Activated T-helper 17 cell treated with anti-CD3 and anti-CD28 coated beads, Interleukin-2, amount 50 U/mL, for 72 hours (primary cell): ENCODE results near the gene ARMCX6. TPM values are rescaled to one million over a fixed set of nuclear protein-coding genes. Genes with fewer than 3 reads are reported as not detected.
"Not testable (repeated sequence)": the region's sequence is repeated elsewhere in the genome, so short reads cannot be mapped to it uniquely, and the experiment has no call there.

ENCODE experiments used
- ATAC-seq: fragments of 150-1000 bp; cut with Tn5 transposase; replicated peaks from 2 replicates; pipeline ENCODE4 v1.10.0; 2021; ENCODE audit warnings: mild to moderate bottlenecking, moderate library complexity
- H3K27ac Mint-ChIP-seq: one replicate; pipeline ENCODE4 v1.8.0; 2022; ENCODE audit warnings: mixed read lengths
- H3K27me3 Mint-ChIP-seq: one replicate; pipeline ENCODE4 v1.8.0; 2022; ENCODE audit warnings: mixed read lengths
- H3K36me3 Mint-ChIP-seq: one replicate; pipeline ENCODE4 v1.8.0; 2022; ENCODE audit warnings: low read depth, mild to moderate bottlenecking, mixed read lengths
- H3K4me1 Mint-ChIP-seq: one replicate; pipeline ENCODE4 v1.8.0; 2022; ENCODE audit warnings: mixed read lengths
- H3K4me3 Mint-ChIP-seq: one replicate; pipeline ENCODE4 v1.8.0; 2022; ENCODE audit warnings: mild to moderate bottlenecking, mixed read lengths
- H3K9me3 Mint-ChIP-seq: one replicate; pipeline ENCODE4 v1.8.0; 2022; ENCODE audit warnings: mixed read lengths
- total RNA-seq, 2 donors: library from RNA; stranded (reverse); gene quantifications; one replicate each; pipeline ENCODE4 v1.2.3, GENCODE V29; 2022

Gene ARMCX6
- 10 to 100 TPM; 38.4 to 40.5 TPM for total RNA-seq

- peak within 1 kb of the TSS; percentile 83 for H3K27ac Mint-ChIP-seq
- H3K4me1 Mint-ChIP-seq: peaks cover 10% of the 10 kb centered on the region
- peaks cover 22% of the 10 kb centered on the region for H3K36me3 Mint-ChIP-seq
- ATAC-seq: peak; percentile 83
- no peaks in the 10 kb centered on the region for H3K27me3 Mint-ChIP-seq
- H3K9me3 Mint-ChIP-seq: no peaks in the 10 kb centered on the region
- peak within 1 kb of the TSS; percentile 85 for H3K4me3 Mint-ChIP-seq
These were observed at the start of gene ARMCX6 for GRCh38 chrX:101617211-101618191. ARMCX6 (minus strand) TSS chrX:101618000; CDS start chrX:101616620, 1,380 bp downstream.

GRCh38 chrX:101659601-101660063, 41.8 kb upstream of the ARMCX6 start, which contains the start of gene ARMCX2:
ARMCX2 (minus strand) TSS chrX:101659850; CDS start chrX:101657588, 2,262 bp downstream.
- H3K4me1 Mint-ChIP-seq: no peaks in the 10 kb centered on the region
- peak within 1 kb of the TSS; percentile 71 for H3K27ac Mint-ChIP-seq
- peak within 1 kb of the TSS; percentile 83 for H3K4me3 Mint-ChIP-seq
- no peaks in the 10 kb centered on the region for H3K27me3 Mint-ChIP-seq
- no peaks in the 10 kb centered on the region for H3K9me3 Mint-ChIP-seq
- no peak for ATAC-seq
- no peaks in the 10 kb centered on the region for H3K36me3 Mint-ChIP-seq

- Mint-ChIP-seq H3K36me3 (no peaks in the 10 kb centered on the region), H3K27me3 (no peaks in the 10 kb centered on the region)
These were observed 41.1 kb upstream of the ARMCX6 start for GRCh38 chrX:101658661-101659491.

GRCh38 chrX:101657495-101657894, 39.7 kb upstream of the ARMCX6 start:
- Mint-ChIP-seq H3K4me1 (no peaks in the 10 kb centered on the region), H3K27ac (no peak overlapping the region)

More at GRCh38 chrX:101658661-101659491, 41.1 kb upstream of the ARMCX6 start:
- no peaks in the 10 kb centered on the region for H3K4me1 Mint-ChIP-seq
- peak; percentile 97 for ATAC-seq
- peak overlapping the region; percentile 83 for H3K4me3 Mint-ChIP-seq
- H3K27ac Mint-ChIP-seq: peak overlapping the region; percentile 71
- no peaks in the 10 kb centered on the region for H3K9me3 Mint-ChIP-seq

GRCh38 chrX:101656817-101657216, 39.0 kb upstream of the ARMCX6 start:
- no peaks in the 10 kb centered on the region for H3K4me1 Mint-ChIP-seq
- no peak overlapping the region for H3K27ac Mint-ChIP-seq
- H3K36me3 Mint-ChIP-seq: no peaks in the 10 kb centered on the region
- no peaks in the 10 kb centered on the region for H3K9me3 Mint-ChIP-seq
- H3K27me3 Mint-ChIP-seq: no peaks in the 10 kb centered on the region
- ATAC-seq: no peak
- no peak overlapping the region for H3K4me3 Mint-ChIP-seq

More at GRCh38 chrX:101657495-101657894, 39.7 kb upstream of the ARMCX6 start:
- Mint-ChIP-seq H3K9me3 (no peaks in the 10 kb centered on the region), H3K4me3 (peak overlapping the region; percentile 83), H3K27me3 (no peaks in the 10 kb centered on the region), H3K36me3 (no peaks in the 10 kb centered on the region)
- no peak for ATAC-seq

GRCh38 chrX:101655534-101655933, 37.7 kb upstream of the ARMCX6 start:
- ATAC-seq: no peak
- Mint-ChIP-seq H3K27ac (no peak overlapping the region), H3K36me3 (no peaks in the 10 kb centered on the region), H3K4me3 (peak overlapping the region; percentile 30), H3K4me1 (no peaks in the 10 kb centered on the region), H3K27me3 (no peaks in the 10 kb centered on the region), H3K9me3 (no peaks in the 10 kb centered on the region)

GRCh38 chrX:101647716-101648115, 29.9 kb upstream of the ARMCX6 start:
- not testable (repeated sequence) for H3K4me3 Mint-ChIP-seq, H3K27me3 Mint-ChIP-seq, H3K27ac Mint-ChIP-seq, ATAC-seq, H3K4me1 Mint-ChIP-seq, H3K36me3 Mint-ChIP-seq, H3K9me3 Mint-ChIP-seq

- Mint-ChIP-seq H3K27ac (no peak overlapping the region), H3K4me1 (peaks cover 4% of the 10 kb centered on the region), H3K4me3 (no peak overlapping the region), H3K27me3 (no peaks in the 10 kb centered on the region), H3K36me3 (no peaks in the 10 kb centered on the region), H3K9me3 (no peaks in the 10 kb centered on the region)
- no peak for ATAC-seq
These were observed 24.3 kb upstream of the ARMCX6 start for GRCh38 chrX:101642093-101642492.

- no peak overlapping the region for H3K27ac Mint-ChIP-seq
- no peaks in the 10 kb centered on the region for H3K27me3 Mint-ChIP-seq
- H3K36me3 Mint-ChIP-seq: peaks cover 8% of the 10 kb centered on the region
- ATAC-seq: no peak
- peaks cover 4% of the 10 kb centered on the region for H3K4me1 Mint-ChIP-seq
- no peak overlapping the region for H3K4me3 Mint-ChIP-seq
- H3K9me3 Mint-ChIP-seq: no peaks in the 10 kb centered on the region
These were observed 21.8 kb upstream of the ARMCX6 start for GRCh38 chrX:101639583-101639982.

- H3K27me3 Mint-ChIP-seq: no peaks in the 10 kb centered on the region
- H3K4me3 Mint-ChIP-seq: peak overlapping the region; percentile 85
- no peaks in the 10 kb centered on the region for H3K9me3 Mint-ChIP-seq
- peaks cover 17% of the 10 kb centered on the region for H3K4me1 Mint-ChIP-seq
- no peak for ATAC-seq
- H3K27ac Mint-ChIP-seq: no peak overlapping the region
- peaks cover 40% of the 10 kb centered on the region for H3K36me3 Mint-ChIP-seq
These were observed 1.6 kb upstream of the ARMCX6 start for GRCh38 chrX:101619364-101619763.

- no peaks in the 10 kb centered on the region for H3K36me3 Mint-ChIP-seq
- ATAC-seq: no peak
- no peak overlapping the region for H3K4me3 Mint-ChIP-seq
- no peak overlapping the region for H3K27ac Mint-ChIP-seq
- no peaks in the 10 kb centered on the region for H3K27me3 Mint-ChIP-seq
- H3K9me3 Mint-ChIP-seq: no peaks in the 10 kb centered on the region
- no peaks in the 10 kb centered on the region for H3K4me1 Mint-ChIP-seq
These were observed 12.1 kb downstream of the ARMCX6 start for GRCh38 chrX:101605728-101606127.

GRCh38 chrX:101605146-101605545, 12.7 kb downstream of the ARMCX6 start:
- Mint-ChIP-seq H3K27me3 (no peaks in the 10 kb centered on the region), H3K9me3 (no peaks in the 10 kb centered on the region), H3K27ac (no peak overlapping the region), H3K4me3 (no peak overlapping the region), H3K4me1 (no peaks in the 10 kb centered on the region), H3K36me3 (no peaks in the 10 kb centered on the region)
- no peak for ATAC-seq

GRCh38 chrX:101602077-101602476, 15.7 kb downstream of the ARMCX6 start:
- Mint-ChIP-seq H3K27me3 (peaks cover under 1% of the 10 kb centered on the region), H3K9me3 (no peaks in the 10 kb centered on the region), H3K27ac (no peak overlapping the region), H3K4me1 (no peaks in the 10 kb centered on the region), H3K4me3 (no peak overlapping the region), H3K36me3 (no peaks in the 10 kb centered on the region)
- ATAC-seq: no peak

- not testable (repeated sequence) for H3K9me3 Mint-ChIP-seq, ATAC-seq, H3K4me3 Mint-ChIP-seq, H3K27me3 Mint-ChIP-seq, H3K4me1 Mint-ChIP-seq, H3K27ac Mint-ChIP-seq, H3K36me3 Mint-ChIP-seq
These were observed 18.2 kb downstream of the ARMCX6 start for GRCh38 chrX:101599592-101599991.
